IMR-90 (cell line): ENCODE data around the gene PLPP7.

Experiments
- MAZ ChIP-seq: IDR thresholded peaks from 2 replicates; pipeline ENCODE4 v1.6.1; 2012; ENCODE audit warnings: low read depth, mild to moderate bottlenecking, low read length, improper control_type of control experiment, moderate library complexity, borderline replicate concordance
- POLR2A ChIP-seq: IDR thresholded peaks from 2 replicates; pipeline ENCODE4 v1.6.1; 2012; ENCODE audit warnings: mild to moderate bottlenecking, low read depth, low read length
- RCOR1 ChIP-seq: IDR thresholded peaks from 2 replicates; pipeline ENCODE4 v1.6.1; 2012; ENCODE audit warnings: mild to moderate bottlenecking, low read length, improper control_type of control experiment; ENCODE audit not compliant: insufficient replicate concordance
- RFX5 ChIP-seq: IDR thresholded peaks from 2 replicates; pipeline ENCODE4 v1.8.0; 2012; ENCODE audit warnings: low read depth, mild to moderate bottlenecking, low read length, moderate library complexity
- TF ChIP-seq, protein P1 (sequence below): fragments of 150-350 bp; IDR thresholded peaks from 2 replicates; pipeline ENCODE4 v1.6.1; 2016; ENCODE audit warnings: low read depth, mild to moderate bottlenecking, low read length, moderate library complexity, borderline replicate concordance
- TF ChIP-seq, protein P2 (sequence below): conservative IDR thresholded peaks from 2 replicates; pipeline ENCODE4 v1.5.1; 2012; ENCODE audit warnings: mild to moderate bottlenecking, low read depth, low read length, improper control_type of control experiment

DNA sequence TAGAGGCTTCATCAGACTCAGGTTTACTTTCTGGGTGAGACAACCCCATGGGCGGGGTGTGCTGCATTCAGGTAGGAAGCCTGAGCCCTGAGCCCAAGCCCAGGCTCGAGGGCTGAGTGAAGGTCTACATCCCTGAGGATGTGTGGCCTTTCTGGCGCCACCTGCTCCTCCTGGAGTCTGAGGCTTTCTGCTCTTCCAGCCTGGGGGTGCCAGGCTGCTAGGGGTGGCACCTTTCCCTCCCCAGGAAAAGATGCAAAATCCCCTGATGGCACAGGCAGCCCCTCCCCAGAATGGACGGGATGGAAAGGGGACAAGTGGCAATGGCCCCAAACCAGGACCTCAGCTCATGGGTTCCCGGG is 60.0 kb downstream of the PLPP7 start:
- TF ChIP-seq, protein P1, sequence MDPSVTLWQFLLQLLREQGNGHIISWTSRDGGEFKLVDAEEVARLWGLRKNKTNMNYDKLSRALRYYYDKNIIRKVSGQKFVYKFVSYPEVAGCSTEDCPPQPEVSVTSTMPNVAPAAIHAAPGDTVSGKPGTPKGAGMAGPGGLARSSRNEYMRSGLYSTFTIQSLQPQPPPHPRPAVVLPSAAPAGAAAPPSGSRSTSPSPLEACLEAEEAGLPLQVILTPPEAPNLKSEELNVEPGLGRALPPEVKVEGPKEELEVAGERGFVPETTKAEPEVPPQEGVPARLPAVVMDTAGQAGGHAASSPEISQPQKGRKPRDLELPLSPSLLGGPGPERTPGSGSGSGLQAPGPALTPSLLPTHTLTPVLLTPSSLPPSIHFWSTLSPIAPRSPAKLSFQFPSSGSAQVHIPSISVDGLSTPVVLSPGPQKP = no peak
- TF ChIP-seq MAZ = no peak
- TF ChIP-seq POLR2A = no peak
- TF ChIP-seq, protein P2, sequence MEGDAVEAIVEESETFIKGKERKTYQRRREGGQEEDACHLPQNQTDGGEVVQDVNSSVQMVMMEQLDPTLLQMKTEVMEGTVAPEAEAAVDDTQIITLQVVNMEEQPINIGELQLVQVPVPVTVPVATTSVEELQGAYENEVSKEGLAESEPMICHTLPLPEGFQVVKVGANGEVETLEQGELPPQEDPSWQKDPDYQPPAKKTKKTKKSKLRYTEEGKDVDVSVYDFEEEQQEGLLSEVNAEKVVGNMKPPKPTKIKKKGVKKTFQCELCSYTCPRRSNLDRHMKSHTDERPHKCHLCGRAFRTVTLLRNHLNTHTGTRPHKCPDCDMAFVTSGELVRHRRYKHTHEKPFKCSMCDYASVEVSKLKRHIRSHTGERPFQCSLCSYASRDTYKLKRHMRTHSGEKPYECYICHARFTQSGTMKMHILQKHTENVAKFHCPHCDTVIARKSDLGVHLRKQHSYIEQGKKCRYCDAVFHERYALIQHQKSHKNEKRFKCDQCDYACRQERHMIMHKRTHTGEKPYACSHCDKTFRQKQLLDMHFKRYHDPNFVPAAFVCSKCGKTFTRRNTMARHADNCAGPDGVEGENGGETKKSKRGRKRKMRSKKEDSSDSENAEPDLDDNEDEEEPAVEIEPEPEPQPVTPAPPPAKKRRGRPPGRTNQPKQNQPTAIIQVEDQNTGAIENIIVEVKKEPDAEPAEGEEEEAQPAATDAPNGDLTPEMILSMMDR = no peak
- no peak for TF ChIP-seq RCOR1
- no peak for TF ChIP-seq RFX5
